ENCODE measurements around the gene ARHGAP31. TPM values are rescaled to one million over a fixed set of nuclear protein-coding genes. Genes with fewer than 3 reads are reported as not detected.

The ARHGAP31 gene
- total and polyA plus RNA-seq, 10 of the 15 experiments (the other 5 are each of a cell fraction or from before 2014, with no cell fraction given) = 0.97 to 29.8 (median 10.3) TPM

- H3K4me3 ChIP-seq = no peak overlapping the region
- ChIA-PET CTCF (no interaction called here), SMC1A (ENCODE audit: uncharacterized antibody, unreplicated experiment) (interaction anchor here (1.1 to 1.9 kb wide), 2 partner anchors 10 to 55 kb away, joined by 3 to 6 read pairs; no protein-coding TSS in a partner anchor), RAD21 (ENCODE audit: unreplicated experiment) (interaction anchor here (1.5 kb wide), 1 partner anchor 273 kb away, joined by 3 read pairs; no protein-coding TSS in a partner anchor), POLR2A (no interaction called here)
- peak overlapping the region; percentile 27 for H3K27ac ChIP-seq (ENCODE audit: control insufficient read depth, insufficient read depth)
- no peaks in the 10 kb centered on the region for H3K79me2 ChIP-seq (ENCODE audit: control insufficient read depth, insufficient read depth, low read length)
- peak; percentile 12 for DNase-seq (ENCODE audit: low read depth, low spot score)
- BruUV-seq (replicated peaks) = no TSS peak
- peaks cover 6% of the 10 kb centered on the region; the same call in 1 of the 2 replicates for H3K4me1 ChIP-seq (ENCODE audit: control insufficient read depth, insufficient read depth, low read length)
- intact Hi-C loops (cut with micrococcal nuclease; ENCODE audit: unreplicated experiment) (no loop called here), in situ Hi-C loops (cut with MboI) (no loop called here)
- H3K9ac ChIP-seq (ENCODE audit: control insufficient read depth, insufficient read depth, low read length) = no peak overlapping the region
- H4K20me1 ChIP-seq (ENCODE audit: control insufficient read depth, insufficient read depth) = no peaks in the 10 kb centered on the region
- H3K9me3 ChIP-seq (replicated peaks; ENCODE audit: control insufficient read depth, insufficient read depth, low read length) = no peaks in the 10 kb centered on the region
- H3K27me3 ChIP-seq (replicated peaks in 1 of 2; ENCODE audit: control insufficient read depth in 2 of 2, insufficient read depth in 2 of 2, low read length in 1 of 2) = no peaks in the 10 kb centered on the region
- peak overlapping the region; percentile 11; the same call in 1 of the 2 replicates for H2AFZ ChIP-seq (ENCODE audit: control insufficient read depth, low read depth, low read length)
- 36% methylated on average over 3 of the region's 3 CpGs for WGBS (ENCODE audit: insufficient coverage, insufficient replicate concordance, low lambda C conversion rate, missing lambda C conversion rate)
- peaks cover 0 to 22% of the 10 kb centered on the region in 2 experiments; a peak in 2 of 4 replicates for H3K36me3 ChIP-seq (ENCODE audit: control insufficient read depth in 2 of 2, insufficient read depth in 2 of 2, low read length in 1 of 2)
- TF ChIP-seq BMI1 (IDR thresholded peaks at IDR 0.05; ENCODE audit: borderline replicate concordance) (no peak), ZBTB11 (CRISPR knock-in tag; IDR thresholded peaks at IDR 0.05) (no peak), EED (IDR thresholded peaks at IDR 0.05; ENCODE audit: low read depth) (no peak), POU2F2 (IDR thresholded peaks at IDR 0.05; ENCODE audit: borderline replicate concordance, low read depth, low read length) (peak; percentile 76; the same call in 2 of the 3 replicates), JUNB (IDR thresholded peaks at IDR 0.05) (no peak)
- FAIRE-seq = no peak
- peak; percentile 71 for ATAC-seq
- peak overlapping the region; percentile 19; the same call in 1 of the 2 replicates for H3K4me2 ChIP-seq (ENCODE audit: control insufficient read depth, insufficient read depth)
Measured at GRCh38 chr3:119408243-119408950, 114.2 kb downstream of the ARHGAP31 start.
